Endodermal cell (in vitro differentiated cells): ENCODE results near the gene ADAR. TPM values are rescaled to one million over a fixed set of nuclear protein-coding genes. Genes with fewer than 3 reads are reported as not detected.

ENCODE experiments used
- DNase-seq: peaks from one replicate; pipeline ENCODE4 v3.0.0-alpha.2; 2017
- H3K27ac ChIP-seq: 2 replicates; pipeline ENCODE4 v1.5.1; 2013; ENCODE audit warnings: mild to moderate bottlenecking, low read depth, low read length, moderate library complexity
- H3K27me3 ChIP-seq: 2 replicates; pipeline ENCODE4 v1.6.1; 2013; ENCODE audit warnings: mild to moderate bottlenecking, low read length, moderate library complexity; ENCODE audit not compliant: insufficient read depth, control insufficient read depth, poor library complexity, severe bottlenecking
- H3K36me3 ChIP-seq: 2 replicates; pipeline ENCODE4 v1.7.0; 2013; ENCODE audit warnings: mild to moderate bottlenecking, low read length, moderate library complexity; ENCODE audit not compliant: control insufficient read depth, insufficient read depth
- H3K4me1 ChIP-seq: one replicate; pipeline ENCODE4 v1.7.0; 2013; ENCODE audit warnings: low read length; ENCODE audit not compliant: control insufficient read depth, insufficient read depth
- H3K4me3 ChIP-seq: 2 replicates; pipeline ENCODE4 v1.5.1; 2013; ENCODE audit warnings: mild to moderate bottlenecking, low read length, moderate library complexity
- H3K9ac ChIP-seq: 2 replicates; pipeline ENCODE4 v1.6.1; 2013; ENCODE audit warnings: mild to moderate bottlenecking, low read length, moderate library complexity; ENCODE audit not compliant: poor library complexity, severe bottlenecking; ENCODE audit errors: extremely low read depth
- H3K9me3 ChIP-seq: 2 replicates; pipeline ENCODE4 v1.6.1; 2013; ENCODE audit warnings: mild to moderate bottlenecking, low read length, moderate library complexity; ENCODE audit not compliant: control insufficient read depth
- H3K27ac Mint-ChIP-seq: 2 replicates; pipeline ENCODE4 v1.8.0; 2020; ENCODE audit warnings: mixed read lengths
- H3K27me3 Mint-ChIP-seq: 2 replicates; pipeline ENCODE4 v1.8.0; 2021; ENCODE audit warnings: mild to moderate bottlenecking, mixed read lengths; ENCODE audit not compliant: insufficient read depth
- H3K36me3 Mint-ChIP-seq: 2 replicates; pipeline ENCODE4 v1.8.0; 2020; ENCODE audit warnings: low read depth, mixed read lengths
- H3K4me1 Mint-ChIP-seq: 2 replicates; pipeline ENCODE4 v1.8.0; 2020; ENCODE audit warnings: mixed read lengths
- H3K4me3 Mint-ChIP-seq: 2 replicates; pipeline ENCODE4 v1.8.0; 2020; ENCODE audit warnings: mild to moderate bottlenecking, moderate library complexity, mixed read lengths
- H3K9me3 Mint-ChIP-seq: 2 replicates; pipeline ENCODE4 v1.8.0; 2020; ENCODE audit warnings: mild to moderate bottlenecking, mixed read lengths
- CTCF ChIP-seq: fragments of 200-600 bp; sonication (generic); conservative IDR thresholded peaks from 2 replicates; pipeline ENCODE4 v1.5.0; 2021; ENCODE audit warnings: antibody characterized with exemption, mild to moderate bottlenecking
- WGBS, 2 experiments: methylation state at CpG; one replicate each; pipeline versions ENCODE4 v1.1.5 to v1.1.7; 2013; ENCODE audit warnings: missing lambda C conversion rate in 2 of 2, mixed read lengths in 1 of 2; ENCODE audit not compliant: insufficient coverage in 1 of 2, insufficient read length in 1 of 2; 5-methylcytosine and 5-hydroxymethylcytosine counted together
- total RNA-seq, 2 donors: library from RNA; stranded (reverse); fragmentation: NEBNext Ultra II Directional in 1 of 2; extraction: Animal tissue kit (Norgen Biotek cat#: 25700) in 1 of 2; gene quantifications; 2 replicates in 1 of 2; 3 replicates in 1 of 2; pipeline ENCODE4 v1.2.1, GENCODE V29; 2021

ADAR gene
- total RNA-seq, 2 donors from 2014 or later, result 148 to 166 TPM

- H3K9me3 ChIP-seq, result no peaks in the 10 kb centered on the region
- H3K4me1 ChIP-seq, result no peaks in the 10 kb centered on the region
- no peaks in the 10 kb centered on the region for H3K36me3 ChIP-seq
- no peaks in the 10 kb centered on the region for H3K36me3 Mint-ChIP-seq
- peaks cover 11% of the 10 kb centered on the region for H3K4me1 Mint-ChIP-seq
- H3K4me3 ChIP-seq, result peak within 1 kb of the TSS; percentile 74
- peaks cover 38% of the 10 kb centered on the region for H3K27me3 Mint-ChIP-seq
- peak; percentile 98 for DNase-seq
- TF ChIP-seq CTCF, result no peak
- no peaks in the 10 kb centered on the region for H3K9me3 Mint-ChIP-seq
- peak within 1 kb of the TSS; percentile 84 for H3K27ac Mint-ChIP-seq
- H3K27ac ChIP-seq, result no peak within 1 kb of the TSS
- WGBS, 2 experiments, result 8% methylated on average over 17 to 53 of the region's 53 CpGs
- H3K4me3 Mint-ChIP-seq, result peak within 1 kb of the TSS; percentile 70
- peaks cover 47% of the 10 kb centered on the region for H3K27me3 ChIP-seq
- no peak within 1 kb of the TSS for H3K9ac ChIP-seq
Observed at GRCh38 chr1:154567386-154568156, 40.4 kb downstream of the ADAR start, which contains the start of gene CHRNB2. TSS of gene CHRNB2 (plus strand) at chr1:154567778. CDS start at chr1:154568045, 267 bp downstream.

- peaks cover 47% of the 10 kb centered on the region for H3K27me3 ChIP-seq
- 92 to 94% methylated on average over 5 to 6 of the region's 6 CpGs for WGBS, 2 experiments
- no peaks in the 10 kb centered on the region for H3K9me3 ChIP-seq
- no peak for TF ChIP-seq CTCF
- peaks cover 17% of the 10 kb centered on the region for H3K4me1 Mint-ChIP-seq
- no peak overlapping the region for H3K27ac Mint-ChIP-seq
- no peak overlapping the region for H3K9ac ChIP-seq
- no peaks in the 10 kb centered on the region for H3K36me3 ChIP-seq
- no peaks in the 10 kb centered on the region for H3K36me3 Mint-ChIP-seq
- peaks cover 33% of the 10 kb centered on the region for H3K27me3 Mint-ChIP-seq
- no peak overlapping the region for H3K4me3 Mint-ChIP-seq
- H3K27ac ChIP-seq, result no peak overlapping the region
- H3K4me3 ChIP-seq, result no peak overlapping the region
- H3K4me1 ChIP-seq, result no peaks in the 10 kb centered on the region
- DNase-seq, result no peak
- H3K9me3 Mint-ChIP-seq, result no peaks in the 10 kb centered on the region
Observed at GRCh38 chr1:154565876-154566275, 42.1 kb downstream of the ADAR start.

DNA sequence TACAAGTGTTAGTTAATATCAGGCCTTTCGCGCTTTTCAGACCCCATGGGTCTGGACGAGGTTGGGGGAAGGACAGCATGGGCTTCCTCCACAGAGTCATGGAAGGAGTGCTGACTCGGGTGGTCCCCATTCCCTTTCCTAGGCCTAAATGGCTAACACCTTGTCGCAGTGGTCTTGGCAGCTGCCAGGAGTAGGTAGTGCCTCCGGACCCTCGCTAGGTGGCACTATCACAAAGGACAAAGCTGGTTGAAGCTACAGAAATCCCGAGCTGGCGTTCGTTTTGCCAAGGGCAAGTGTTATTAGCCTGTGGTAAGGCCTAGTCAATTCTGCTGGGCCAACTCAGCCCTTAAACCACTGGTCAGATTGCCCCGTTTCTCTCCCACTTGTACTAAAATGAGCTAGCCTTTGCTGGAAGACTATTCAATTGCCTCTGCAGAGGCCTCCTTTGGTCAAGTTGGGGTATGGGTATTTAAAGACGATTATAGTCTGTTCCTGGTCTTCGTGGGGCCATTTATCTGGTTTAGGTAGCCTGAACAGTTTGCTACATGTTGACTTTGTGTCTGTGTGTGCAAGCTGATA lies 48.4 kb downstream of the ADAR start:
- Histone ChIP-seq H3K4me1 (peaks cover 12% of the 10 kb centered on the region), H3K9ac (no peak overlapping the region), H3K4me3 (peak overlapping the region; percentile 74), H3K36me3 (peaks cover 15% of the 10 kb centered on the region), H3K27me3 (no peaks in the 10 kb centered on the region), H3K27ac (peak overlapping the region; percentile 85), H3K9me3 (no peaks in the 10 kb centered on the region)
- peak; percentile 97 for TF ChIP-seq CTCF
- H3K4me3 Mint-ChIP-seq, result peak overlapping the region; percentile 78
- H3K4me1 Mint-ChIP-seq, result peaks cover 35% of the 10 kb centered on the region
- peak; percentile 96 for DNase-seq
- peak overlapping the region; percentile 90 for H3K27ac Mint-ChIP-seq
- WGBS, 2 experiments, result 17 to 19% methylated on average over 12 to 13 of the region's 13 CpGs
- H3K36me3 Mint-ChIP-seq, result peaks cover 19% of the 10 kb centered on the region
- no peaks in the 10 kb centered on the region for H3K9me3 Mint-ChIP-seq
- H3K27me3 Mint-ChIP-seq, result no peaks in the 10 kb centered on the region
